Thoracic aorta (tissue), 2 donors: ENCODE results near the gene SLC35E2B. TPM values are rescaled to one million over a fixed set of nuclear protein-coding genes. Genes with fewer than 3 reads are reported as not detected.
A peak's percentile ranks its signal among the peaks of the same experiment; 100 is the strongest.

Source experiments
- ATAC-seq: fragments of 150-250 bp; one replicate; pipeline ENCODE4 v1.8.0; 2017; ENCODE audit warnings: low read depth; ENCODE audit not compliant: insufficient number of reproducible peaks, low FRiP score
- DNase-seq: peaks from one replicate; pipeline ENCODE4 v3.0.0-alpha.2; 2020; ENCODE audit warnings: low spot score
- H3K27ac ChIP-seq, 2 donors: fragments of 200-600 bp; sonication (generic); 1 replicate in 1 of 2; 2 replicates in 1 of 2; pipeline ENCODE4 v1.5.1; 2016; ENCODE audit warnings: mild to moderate bottlenecking in 2 of 2, moderate library complexity in 2 of 2
- H3K27me3 ChIP-seq: fragments of 200-600 bp; sonication (generic); replicated peaks from 2 replicates; pipeline ENCODE4 v1.6.0; 2016; ENCODE audit warnings: mild to moderate bottlenecking; ENCODE audit not compliant: insufficient read depth
- H3K36me3 ChIP-seq: fragments of 200-600 bp; sonication (generic); one replicate; pipeline ENCODE4 v1.5.1; 2016
- H3K4me1 ChIP-seq, 2 donors: fragments of 200-600 bp; sonication (generic); 1 replicate in 1 of 2; 2 replicates in 1 of 2; pipeline versions ENCODE4 v1.5.1 to v1.6.0; 2016; ENCODE audit warnings: low read depth in 2 of 2, mild to moderate bottlenecking in 1 of 2; ENCODE audit not compliant: control insufficient read depth in 1 of 2
- H3K4me3 ChIP-seq: fragments of 200-600 bp; sonication (generic); 2 replicates; pipeline ENCODE4 v1.5.1; 2016; ENCODE audit warnings: mild to moderate bottlenecking
- H3K9me3 ChIP-seq: fragments of 200-600 bp; sonication (generic); 2 replicates; pipeline ENCODE4 v1.5.1; 2016
- total RNA-seq, 2 donors: library from RNA; depleted of rRNA; stranded (reverse); fragments of >200 nt; gene quantifications; one replicate each; pipeline versions ENCODE4 v1.1.0 to v1.2.3, GENCODE V29; 2016
- TF ChIP-seq, protein P1 (sequence below): fragments of 200-600 bp; sonication (generic); IDR thresholded peaks from one replicate; pipeline ENCODE4 v1.5.1; 2019; ENCODE audit warnings: antibody characterized with exemption

SLC35E2B gene
- total RNA-seq, 2 donors from 2014 or later = 37.2 to 48.3 TPM

GRCh38 chr1:1671365-1672119 is 21.1 kb downstream of the SLC35E2B start:
- H3K27me3 ChIP-seq = no peaks in the 10 kb centered on the region
- no peaks in the 10 kb centered on the region for H3K9me3 ChIP-seq
- H3K36me3 ChIP-seq = peaks cover 37% of the 10 kb centered on the region
- no peaks in the 10 kb centered on the region for H3K4me1 ChIP-seq
- no peak for DNase-seq
- no peak for ATAC-seq
- no peak overlapping the region for H3K4me3 ChIP-seq
- no peak overlapping the region for H3K27ac ChIP-seq
- TF ChIP-seq, protein P1, sequence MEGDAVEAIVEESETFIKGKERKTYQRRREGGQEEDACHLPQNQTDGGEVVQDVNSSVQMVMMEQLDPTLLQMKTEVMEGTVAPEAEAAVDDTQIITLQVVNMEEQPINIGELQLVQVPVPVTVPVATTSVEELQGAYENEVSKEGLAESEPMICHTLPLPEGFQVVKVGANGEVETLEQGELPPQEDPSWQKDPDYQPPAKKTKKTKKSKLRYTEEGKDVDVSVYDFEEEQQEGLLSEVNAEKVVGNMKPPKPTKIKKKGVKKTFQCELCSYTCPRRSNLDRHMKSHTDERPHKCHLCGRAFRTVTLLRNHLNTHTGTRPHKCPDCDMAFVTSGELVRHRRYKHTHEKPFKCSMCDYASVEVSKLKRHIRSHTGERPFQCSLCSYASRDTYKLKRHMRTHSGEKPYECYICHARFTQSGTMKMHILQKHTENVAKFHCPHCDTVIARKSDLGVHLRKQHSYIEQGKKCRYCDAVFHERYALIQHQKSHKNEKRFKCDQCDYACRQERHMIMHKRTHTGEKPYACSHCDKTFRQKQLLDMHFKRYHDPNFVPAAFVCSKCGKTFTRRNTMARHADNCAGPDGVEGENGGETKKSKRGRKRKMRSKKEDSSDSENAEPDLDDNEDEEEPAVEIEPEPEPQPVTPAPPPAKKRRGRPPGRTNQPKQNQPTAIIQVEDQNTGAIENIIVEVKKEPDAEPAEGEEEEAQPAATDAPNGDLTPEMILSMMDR = no peak

- Histone ChIP-seq H3K4me3 (no peak overlapping the region), H3K36me3 (peaks cover 44% of the 10 kb centered on the region), H3K4me1 (no peaks in the 10 kb centered on the region), H3K9me3 (no peaks in the 10 kb centered on the region), H3K27ac (no peak overlapping the region), H3K27me3 (no peaks in the 10 kb centered on the region)
- TF ChIP-seq, protein P1 = no peak
- DNase-seq (no peak), ATAC-seq (no peak)
Measured at GRCh38 chr1:1670866-1671265, 21.7 kb downstream of the SLC35E2B start.

DNA sequence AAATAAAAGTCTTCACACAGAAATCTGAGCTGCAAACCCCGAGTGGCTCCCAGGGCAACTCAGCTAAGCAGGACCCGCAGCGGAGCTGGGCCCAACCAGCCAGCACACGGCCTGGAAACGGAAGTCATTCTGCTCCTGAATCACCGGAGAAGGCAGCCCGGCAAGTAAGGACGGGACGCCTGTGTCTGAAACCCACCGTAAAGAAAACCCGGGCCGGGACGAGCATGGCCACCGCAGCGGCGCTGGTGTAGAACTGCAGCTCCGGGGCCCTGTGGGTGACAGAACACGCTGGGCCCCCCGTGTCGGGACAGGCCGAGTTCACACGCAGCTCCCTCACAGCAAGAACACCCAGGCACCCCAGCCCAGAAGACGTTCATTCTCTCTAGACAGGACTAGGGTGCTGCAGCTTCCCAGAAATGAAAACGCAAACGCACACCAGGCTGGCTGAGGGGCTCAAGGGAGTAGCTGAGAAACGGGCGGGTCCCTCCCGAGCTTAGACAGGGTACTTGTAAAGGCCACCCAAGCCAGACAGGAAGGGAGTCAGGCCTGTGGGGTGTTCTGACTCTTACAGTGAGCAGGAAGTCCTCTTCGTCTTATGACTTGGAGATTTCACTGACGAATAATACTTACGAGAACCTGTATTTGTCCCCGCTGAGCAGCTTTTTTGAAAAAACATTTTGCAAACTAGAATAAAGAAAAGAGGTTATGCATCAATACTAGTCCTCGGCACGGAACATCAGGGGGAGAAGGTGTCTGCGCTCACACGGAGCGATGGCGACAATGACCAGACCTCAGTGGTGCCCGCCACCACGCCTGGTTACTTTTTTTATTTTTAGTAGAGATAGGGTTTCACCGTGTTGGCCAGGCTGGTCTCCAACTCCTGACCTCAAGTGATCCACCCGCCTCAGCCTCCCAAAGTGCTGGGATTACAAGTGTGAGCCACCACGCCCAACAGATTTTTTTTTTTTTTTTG is 22.8 kb downstream of the SLC35E2B start:
- no peaks in the 10 kb centered on the region for H3K27me3 ChIP-seq
- no peaks in the 10 kb centered on the region for H3K9me3 ChIP-seq
- H3K4me1 ChIP-seq = no peaks in the 10 kb centered on the region
- TF ChIP-seq, protein P1 = no peak
- no peak overlapping the region for H3K27ac ChIP-seq
- ATAC-seq (no peak), DNase-seq (no peak)
- H3K36me3 ChIP-seq = peaks cover 55% of the 10 kb centered on the region
- H3K4me3 ChIP-seq = no peak overlapping the region

- TF ChIP-seq, protein P1 = no peak
- peaks cover 41% of the 10 kb centered on the region for H3K36me3 ChIP-seq
- no peaks in the 10 kb centered on the region for H3K4me1 ChIP-seq
- H3K4me3 ChIP-seq = no peak overlapping the region
- no peak overlapping the region for H3K27ac ChIP-seq
- ATAC-seq (no peak), DNase-seq (no peak)
- no peaks in the 10 kb centered on the region for H3K27me3 ChIP-seq
- no peaks in the 10 kb centered on the region for H3K9me3 ChIP-seq
Measured at GRCh38 chr1:1666526-1666925, 26.1 kb downstream of the SLC35E2B start.

DNA sequence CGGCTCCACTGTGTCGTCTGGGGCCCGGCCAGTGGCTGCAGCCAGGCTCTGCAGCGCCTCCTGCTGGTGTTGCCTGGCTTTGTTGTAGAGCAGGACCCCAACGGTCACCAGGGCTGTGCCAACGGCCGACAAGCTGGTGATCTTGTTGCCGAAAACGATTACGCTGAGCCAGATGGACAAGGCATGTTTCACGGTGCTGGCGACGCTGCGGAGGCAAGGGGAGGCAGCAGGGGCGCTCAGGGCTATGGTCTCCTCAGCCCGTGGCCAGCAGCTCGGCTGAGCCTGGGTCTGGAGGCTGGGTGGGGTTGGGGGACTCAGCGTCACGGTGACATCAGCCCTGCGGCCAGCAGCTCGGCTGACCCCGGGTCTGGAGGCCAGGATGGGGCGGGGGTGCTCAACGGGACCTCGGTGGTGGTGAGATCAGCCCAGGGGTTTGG is 26.8 kb downstream of the SLC35E2B start:
- Histone ChIP-seq H3K4me1 (no peaks in the 10 kb centered on the region), H3K36me3 (peaks cover 34% of the 10 kb centered on the region), H3K4me3 (no peak overlapping the region), H3K27ac (no peak overlapping the region), H3K27me3 (no peaks in the 10 kb centered on the region), H3K9me3 (no peaks in the 10 kb centered on the region)
- TF ChIP-seq, protein P1 = peak; percentile 24
- DNase-seq (no peak), ATAC-seq (no peak)
